Neutrophil (primary cell): ENCODE measurements around the gene MACROD1.

Source experiments
- H3K27ac ChIP-seq: fragments of 200-600 bp; sonication (generic); 2 replicates; pipeline ENCODE4 v1.5.1; 2016; ENCODE audit warnings: mild to moderate bottlenecking, moderate library complexity
- H3K27me3 ChIP-seq: fragments of 200-600 bp; sonication (generic); 2 replicates; pipeline ENCODE4 v1.6.0; 2016; ENCODE audit warnings: mild to moderate bottlenecking
- H3K36me3 ChIP-seq: fragments of 200-600 bp; sonication (generic); 2 replicates; pipeline ENCODE4 v1.5.1; 2017
- H3K4me1 ChIP-seq, 2 experiments: fragments of 200-600 bp in 1 of 2; sonication (generic) in 1 of 2; 1 replicate in 1 of 2; 2 replicates in 1 of 2; pipeline versions ENCODE4 v1.5.1 to v1.6.1; 2013 to 2016; ENCODE audit warnings: low read depth in 1 of 2, low read length in 1 of 2, mild to moderate bottlenecking in 1 of 2, moderate library complexity in 1 of 2; ENCODE audit not compliant: control insufficient read depth in 1 of 2, insufficient read depth in 1 of 2
- H3K4me3 ChIP-seq, 2 experiments: fragments of 200-600 bp in 1 of 2; sonication (generic) in 1 of 2; 1 replicate in 1 of 2; 2 replicates in 1 of 2; pipeline ENCODE4 v1.5.1; 2013 to 2016; ENCODE audit warnings: low read depth in 1 of 2, low read length in 1 of 2, mild to moderate bottlenecking in 1 of 2, moderate library complexity in 1 of 2
- H3K9me3 ChIP-seq: fragments of 200-600 bp; sonication (generic); 2 replicates; pipeline ENCODE4 v1.5.1; 2016
- CTCF ChIP-seq: fragments of 200-600 bp; sonication (generic); IDR thresholded peaks from 2 replicates; pipeline ENCODE4 v1.5.1; 2016; ENCODE audit warnings: antibody characterized with exemption

MACROD1 gene

GRCh38 chr11:64085906-64086257, 80.0 kb downstream of the MACROD1 start:
- no peak for TF ChIP-seq CTCF
- Histone ChIP-seq H3K9me3 (no peaks in the 10 kb centered on the region), H3K27ac (no peak overlapping the region), H3K4me1 (no peaks in the 10 kb centered on the region), H3K36me3 (no peaks in the 10 kb centered on the region), H3K27me3 (peaks cover 16% of the 10 kb centered on the region), H3K4me3 (no peak overlapping the region)

GRCh38 chr11:64084951-64085710, 80.8 kb downstream of the MACROD1 start:
- no peak for TF ChIP-seq CTCF
- no peak overlapping the region for H3K4me3 ChIP-seq
- H3K27me3 ChIP-seq, result peaks cover 9% of the 10 kb centered on the region
- H3K4me1 ChIP-seq, result no peaks in the 10 kb centered on the region
- H3K27ac ChIP-seq, result no peak overlapping the region
- H3K36me3 ChIP-seq, result no peaks in the 10 kb centered on the region
- no peaks in the 10 kb centered on the region for H3K9me3 ChIP-seq

- Histone ChIP-seq H3K4me3 (no peak overlapping the region), H3K27me3 (peaks cover under 1% of the 10 kb centered on the region), H3K36me3 (no peaks in the 10 kb centered on the region), H3K9me3 (no peaks in the 10 kb centered on the region), H3K27ac (no peak overlapping the region), H3K4me1 (no peaks in the 10 kb centered on the region)
- TF ChIP-seq CTCF, result no peak
Observed at GRCh38 chr11:64084146-64084950, 81.6 kb downstream of the MACROD1 start.

- TF ChIP-seq CTCF, result no peak
- Histone ChIP-seq H3K36me3 (no peaks in the 10 kb centered on the region), H3K4me3 (no peak overlapping the region), H3K9me3 (no peaks in the 10 kb centered on the region), H3K4me1 (no peaks in the 10 kb centered on the region), H3K27me3 (no peaks in the 10 kb centered on the region), H3K27ac (no peak overlapping the region)
Observed at GRCh38 chr11:64083398-64084080, 82.4 kb downstream of the MACROD1 start.

- TF ChIP-seq CTCF, result no peak
- Histone ChIP-seq H3K36me3 (no peaks in the 10 kb centered on the region), H3K4me3 (no peak overlapping the region), H3K4me1 (no peaks in the 10 kb centered on the region), H3K27ac (no peak overlapping the region), H3K27me3 (no peaks in the 10 kb centered on the region), H3K9me3 (no peaks in the 10 kb centered on the region)
Observed at GRCh38 chr11:64081745-64082442, 84.0 kb downstream of the MACROD1 start.
